ENCODE results near the gene LSAMP.
"Not testable (repeated sequence)": the region's sequence is repeated elsewhere in the genome, so short reads cannot be mapped to it uniquely, and the experiment has no call there.

Gene LSAMP

DNA sequence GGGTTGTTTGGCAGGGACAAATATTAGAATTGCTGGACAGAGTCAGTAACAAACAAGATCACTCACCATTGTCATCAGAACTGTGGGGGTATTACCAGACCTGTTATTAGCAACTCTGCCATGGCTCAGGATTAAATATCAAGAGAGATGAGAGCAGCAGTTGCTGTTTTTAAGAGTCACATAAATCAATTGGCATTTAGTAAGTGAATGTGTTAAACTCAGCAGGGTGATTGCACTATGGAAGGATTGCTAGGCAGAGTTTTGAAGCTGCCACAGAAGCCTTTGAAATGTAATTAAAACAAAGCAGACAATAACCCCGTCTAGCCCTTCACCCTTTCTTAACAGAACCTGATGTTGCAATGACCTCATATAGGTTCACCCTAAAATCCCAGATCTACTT is 583.2 kb downstream of the LSAMP start:
- DNase-seq = no peak

DNA sequence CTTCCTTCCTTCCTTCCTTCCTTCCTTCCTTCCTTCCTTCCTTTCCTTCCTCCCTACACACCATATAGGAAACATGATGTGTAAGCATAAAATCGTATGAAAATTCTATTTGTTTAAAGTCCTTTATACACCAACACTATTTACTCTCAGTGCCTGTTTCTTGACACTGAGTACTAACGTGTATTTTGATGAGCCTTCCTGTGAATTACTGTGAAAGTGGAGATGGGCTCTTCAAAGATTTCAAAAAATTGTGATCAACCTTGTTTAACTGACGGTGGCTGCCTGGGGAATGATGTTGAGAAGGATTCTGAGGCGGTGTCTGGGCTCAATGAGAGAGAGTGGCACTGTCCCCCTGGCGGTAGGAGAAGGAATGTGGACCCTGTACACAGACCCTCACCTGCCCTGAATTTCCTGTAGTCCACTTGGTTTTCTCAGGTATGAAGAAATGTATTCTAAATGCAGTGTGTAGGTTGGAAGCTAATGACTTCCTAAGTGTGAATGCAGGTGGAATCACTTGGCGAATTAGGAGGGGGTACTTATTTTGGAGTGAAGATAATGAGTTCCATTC is 584.0 kb downstream of the LSAMP start:
- no peak for DNase-seq

DNA sequence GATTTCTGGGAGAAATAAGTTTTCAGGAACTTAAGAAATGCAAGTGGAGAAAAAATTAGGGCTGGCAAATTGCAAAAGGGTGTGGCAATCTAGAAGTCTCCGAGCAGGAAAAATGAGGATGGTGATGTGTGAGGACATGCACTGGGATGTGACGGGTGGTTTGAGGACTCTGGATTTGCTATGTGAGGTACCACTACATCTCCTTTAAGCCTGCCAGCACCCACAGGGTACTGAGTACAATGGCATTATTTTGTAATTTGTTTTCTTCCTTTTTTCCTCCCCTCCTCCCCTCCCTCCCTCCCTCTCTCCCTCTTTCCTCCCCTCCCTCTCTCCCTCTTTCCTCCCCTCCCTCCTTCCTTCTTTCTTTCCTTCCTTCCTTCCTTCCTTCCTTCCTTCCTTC is 584.5 kb downstream of the LSAMP start:
- DNase-seq = no peak

DNA sequence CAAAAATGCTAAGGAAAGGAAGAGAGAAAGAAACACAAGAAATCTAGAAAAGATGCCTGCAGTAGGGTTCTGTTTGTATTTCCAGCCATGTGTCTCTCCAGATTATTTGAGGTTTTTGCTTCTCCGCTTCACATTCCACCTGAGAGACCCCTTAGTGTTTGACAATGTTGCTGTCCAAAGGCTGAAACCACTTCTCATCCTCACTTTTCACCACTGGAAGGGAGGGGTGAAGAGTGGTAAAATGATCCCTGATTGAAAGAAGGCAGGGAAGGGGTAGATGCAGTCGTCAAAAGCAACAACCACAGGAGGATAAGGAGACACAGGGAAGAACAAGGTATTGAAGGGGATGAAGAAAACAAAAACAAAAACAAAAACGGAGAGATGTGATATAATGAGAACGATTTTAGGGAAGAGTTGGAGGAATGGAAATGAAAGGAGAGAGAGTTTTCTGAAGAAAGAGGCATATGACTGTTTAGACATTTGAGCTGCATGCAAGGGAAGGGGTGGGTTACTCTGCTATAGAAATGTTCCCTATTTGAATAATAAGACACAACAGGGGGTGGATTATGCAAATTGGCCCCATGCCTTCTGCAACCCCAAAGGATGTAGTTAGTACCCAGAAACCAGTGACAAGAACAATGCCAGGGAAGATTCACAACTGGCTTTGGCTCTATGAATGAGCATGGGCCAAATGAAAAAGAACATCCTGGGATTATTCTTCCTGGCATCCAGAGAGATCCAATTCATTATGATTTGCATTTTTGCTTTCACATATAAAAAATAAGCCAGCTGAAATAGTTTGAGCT is 586.1 kb downstream of the LSAMP start:
- DNase-seq = no peak

DNA sequence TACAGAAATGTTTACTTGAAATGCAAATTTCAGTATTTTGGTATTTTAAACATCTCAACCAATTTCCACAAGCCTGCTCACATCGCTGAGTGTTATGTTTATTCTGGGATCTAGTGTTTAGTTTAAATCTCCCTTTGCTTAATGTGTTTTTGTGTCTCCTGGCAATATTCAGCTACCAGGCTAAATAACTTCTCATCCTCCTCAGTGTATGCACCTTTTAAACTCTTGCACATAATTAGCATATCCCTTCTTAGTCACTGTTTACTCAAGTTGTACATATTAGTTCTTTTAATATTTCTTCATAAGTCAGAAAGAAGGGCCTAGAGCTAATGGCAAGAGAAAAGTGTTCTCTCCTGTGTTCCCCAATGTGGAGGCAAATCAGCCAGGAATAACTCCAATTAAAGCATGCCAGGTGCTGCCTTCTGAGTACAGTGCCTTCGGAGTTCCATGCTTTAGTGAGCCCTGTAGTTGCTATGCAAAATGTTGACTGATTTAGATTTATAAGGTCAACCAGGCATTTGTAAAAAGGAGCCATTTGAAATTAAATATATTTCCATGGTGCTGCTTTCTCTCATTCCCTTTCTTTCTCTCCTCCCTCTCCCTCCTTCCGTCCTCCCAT is 587.7 kb downstream of the LSAMP start:
- DNase-seq = no peak

DNA sequence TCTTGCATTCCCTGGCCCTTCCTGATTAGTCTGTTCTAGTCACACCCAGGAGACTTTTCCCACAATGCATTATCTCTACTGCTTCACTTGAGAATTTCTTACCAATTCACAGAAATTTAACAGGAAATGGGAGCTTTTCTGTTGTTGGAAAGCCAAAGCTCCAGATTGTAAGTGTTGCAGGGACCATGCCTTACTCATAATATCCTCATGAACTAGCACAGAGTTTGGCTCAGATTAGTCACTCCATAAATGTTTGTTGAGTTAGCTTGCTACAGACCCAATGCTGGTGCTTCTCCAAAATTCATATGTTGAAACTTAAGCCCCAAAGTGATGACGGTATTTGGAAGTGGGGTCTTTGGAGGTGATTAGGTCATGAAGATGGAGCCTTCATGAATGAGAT is 589.4 kb downstream of the LSAMP start:
- DNase-seq = no peak

DNA sequence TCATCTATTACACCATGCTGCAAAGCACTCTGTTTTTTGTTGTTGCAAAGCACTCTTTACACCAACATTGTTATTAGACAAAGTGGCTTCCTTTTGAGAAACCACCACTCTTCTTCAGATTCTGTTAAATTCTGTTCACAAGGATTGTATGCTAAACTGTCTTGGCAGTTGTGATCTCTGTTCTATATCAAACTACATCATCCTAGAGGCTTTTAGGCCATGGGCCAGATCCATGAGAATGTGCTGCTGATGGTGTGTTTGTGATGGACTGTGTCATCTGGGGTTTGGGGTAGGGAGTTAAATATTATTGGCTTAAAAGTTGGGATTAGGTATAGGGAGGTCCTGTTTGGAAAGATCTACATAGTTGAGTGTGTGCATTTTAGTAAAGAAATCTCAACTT is 592.2 kb downstream of the LSAMP start:
- DNase-seq = no peak

DNA sequence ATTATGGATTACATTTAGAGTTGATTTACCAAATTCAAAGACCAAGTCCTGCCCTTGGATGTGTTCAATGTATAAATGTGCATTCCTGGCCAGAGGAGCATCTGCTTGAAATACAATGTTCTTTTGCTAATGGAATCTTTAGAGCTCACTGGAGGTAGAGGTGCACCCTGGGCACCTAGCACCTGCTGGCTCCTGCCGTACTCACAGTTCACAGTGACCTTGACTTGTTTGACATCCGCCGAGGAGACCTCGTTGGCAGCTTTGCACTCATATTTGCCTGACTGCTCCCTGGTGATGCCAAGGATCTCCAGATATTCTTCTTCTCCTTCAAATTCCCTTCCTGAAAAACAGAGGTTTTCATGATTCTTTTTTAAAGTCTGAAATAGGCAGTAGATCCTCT is 593.0 kb downstream of the LSAMP start:
- no peak for DNase-seq

DNA sequence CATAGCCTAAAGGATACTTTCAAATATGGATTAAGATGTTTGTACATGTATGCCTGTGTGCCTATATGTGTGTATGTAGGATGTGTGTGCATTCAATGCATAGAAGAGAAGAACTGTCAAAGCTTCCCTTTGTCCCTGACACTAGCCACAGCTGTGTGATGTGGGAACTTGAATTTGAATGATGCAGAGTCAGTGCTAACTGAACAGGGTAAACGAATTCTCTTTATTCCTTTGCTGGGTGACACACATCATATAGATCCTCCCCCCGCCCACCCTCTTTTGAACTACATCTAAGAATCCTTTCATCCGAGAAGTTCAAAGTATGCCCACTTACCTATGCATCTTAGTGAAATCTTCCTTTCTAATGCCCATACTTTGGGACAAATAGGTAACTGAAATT is 593.7 kb downstream of the LSAMP start:
- no peak for DNase-seq

DNA sequence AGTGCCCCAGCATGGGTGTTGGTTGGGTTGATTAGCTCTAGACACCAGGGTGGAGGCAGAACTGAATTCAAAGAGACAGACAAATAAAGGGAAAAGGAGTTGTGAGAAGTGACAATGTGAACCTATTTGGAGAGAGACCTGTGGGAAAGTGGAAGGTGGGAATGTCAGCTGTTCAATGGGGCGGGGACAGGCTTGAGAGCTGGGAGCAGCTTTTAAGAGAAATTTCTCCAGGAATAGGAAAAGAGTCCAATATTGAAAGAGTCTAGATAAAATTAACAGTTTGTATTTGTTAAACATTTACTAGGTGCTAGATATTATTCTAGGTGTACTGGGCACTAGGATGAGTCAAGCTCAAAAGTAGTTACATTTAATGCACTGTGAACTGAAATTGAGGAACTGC is 596.6 kb downstream of the LSAMP start:
- no peak for DNase-seq

DNA sequence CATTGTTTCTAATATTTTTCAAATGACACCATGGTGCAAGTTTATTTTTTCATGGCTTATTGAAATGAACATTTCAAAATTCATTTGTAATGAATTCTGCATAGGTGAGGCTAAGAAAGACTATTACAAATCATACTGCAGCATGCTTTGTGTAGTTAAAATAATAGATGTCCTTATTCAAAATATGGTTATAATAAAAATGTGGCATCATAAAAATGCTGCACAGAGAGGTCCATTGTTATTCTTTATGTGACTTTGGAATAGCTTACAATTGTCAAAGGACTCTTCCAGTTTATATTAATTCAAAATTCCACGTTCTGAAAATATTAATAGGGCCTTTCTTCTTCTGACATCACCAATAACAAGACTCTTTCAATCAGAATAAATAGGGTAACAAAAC is 599.3 kb downstream of the LSAMP start:
- no peak for DNase-seq

DNA sequence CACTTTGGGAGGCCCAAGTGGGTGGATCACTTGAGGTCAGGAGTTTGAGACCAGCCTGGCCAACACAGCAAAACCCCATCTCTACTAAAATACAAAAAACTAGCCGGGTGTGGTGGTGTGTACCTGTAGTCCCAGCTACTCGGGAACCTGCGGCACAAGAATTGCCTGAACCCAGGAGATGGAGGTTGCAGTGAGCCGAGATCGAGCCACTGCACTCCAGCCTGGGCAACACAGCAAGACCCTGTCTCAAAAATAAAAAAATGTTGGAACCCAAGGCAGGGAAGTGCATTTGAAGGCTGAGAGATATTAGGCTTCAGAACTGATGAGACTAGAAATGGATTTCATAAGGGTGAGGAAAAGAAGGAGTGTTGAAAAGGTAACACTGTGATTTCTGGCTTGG is 600.6 kb downstream of the LSAMP start:
- not testable (repeated sequence) for DNase-seq

DNA sequence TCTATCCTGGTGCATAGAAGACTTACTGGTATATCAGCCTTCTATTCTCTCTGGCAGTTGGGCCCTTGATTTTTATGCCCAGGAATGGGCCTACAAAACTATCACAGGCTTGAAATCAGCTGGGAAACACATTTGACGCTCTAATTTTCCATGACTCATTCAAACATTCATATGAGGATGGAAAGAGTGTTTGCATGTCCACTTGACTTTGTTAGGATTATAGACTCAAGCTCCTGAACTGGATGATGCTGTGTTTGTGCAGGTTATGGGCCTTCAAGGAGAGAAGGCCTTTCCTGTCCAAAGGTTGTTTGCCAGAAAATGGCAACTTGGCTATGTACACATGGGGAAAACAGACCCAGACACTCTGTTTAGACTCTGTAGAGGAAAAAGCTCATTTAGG is 602.1 kb downstream of the LSAMP start:
- DNase-seq = no peak

DNA sequence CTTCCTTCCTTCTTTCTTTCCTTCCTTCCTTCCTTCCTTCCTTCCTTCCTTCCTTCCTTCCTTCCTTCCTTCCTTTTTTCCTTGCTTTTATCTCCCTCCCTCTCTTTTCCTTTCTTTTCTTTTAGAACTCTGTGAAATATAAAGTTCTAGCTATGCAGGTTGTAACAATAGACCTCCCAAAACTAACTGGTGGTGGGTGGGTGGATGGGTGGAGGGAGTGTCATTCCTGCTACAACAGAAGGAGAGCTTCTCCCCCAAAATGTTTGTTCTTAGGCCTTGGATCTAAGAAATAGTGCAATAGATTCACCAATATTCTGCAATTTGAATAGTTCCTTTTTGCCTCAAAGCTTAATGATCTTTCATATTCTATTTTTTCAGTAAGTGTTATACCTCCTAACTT is 606.0 kb downstream of the LSAMP start:
- no peak for DNase-seq

DNA sequence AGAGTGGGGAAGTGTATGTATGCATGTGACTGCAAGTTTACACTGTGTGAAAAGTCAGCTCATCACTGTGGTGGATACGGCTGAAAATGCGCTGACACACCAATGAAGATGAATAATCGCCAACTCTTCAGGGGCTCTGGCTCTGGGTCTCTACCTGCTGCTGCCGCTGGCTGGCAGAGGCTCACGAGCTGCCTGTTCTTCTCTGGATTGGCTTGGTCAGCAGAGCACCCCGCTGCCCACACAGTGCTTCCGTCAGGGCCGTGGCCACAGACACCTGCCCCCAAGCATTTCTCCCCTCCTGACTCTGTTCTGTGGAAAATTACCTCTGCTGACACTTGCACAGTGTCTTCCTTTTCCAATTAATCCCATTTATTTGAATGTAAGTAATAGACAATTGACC is 606.5 kb downstream of the LSAMP start:
- no peak for DNase-seq

DNA sequence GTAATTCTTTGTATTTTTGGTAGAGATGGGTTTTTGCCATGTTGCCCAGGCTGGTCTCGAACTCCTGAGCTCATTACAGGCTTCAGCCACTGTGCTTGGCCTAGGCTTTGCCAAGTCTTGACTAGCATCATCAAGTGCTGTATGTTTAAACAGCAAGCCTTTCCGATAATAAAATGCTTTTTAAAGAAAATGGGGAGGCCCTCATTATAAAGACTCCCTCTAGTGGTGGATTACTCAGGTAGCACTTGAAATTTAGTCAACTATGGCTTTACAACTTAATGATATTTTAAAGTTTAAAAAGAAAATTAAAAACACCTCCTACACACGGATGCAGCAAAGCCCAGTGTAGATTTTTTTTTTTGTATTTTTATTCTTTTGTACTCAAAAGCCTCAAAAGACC is 608.3 kb downstream of the LSAMP start:
- DNase-seq = no peak

DNA sequence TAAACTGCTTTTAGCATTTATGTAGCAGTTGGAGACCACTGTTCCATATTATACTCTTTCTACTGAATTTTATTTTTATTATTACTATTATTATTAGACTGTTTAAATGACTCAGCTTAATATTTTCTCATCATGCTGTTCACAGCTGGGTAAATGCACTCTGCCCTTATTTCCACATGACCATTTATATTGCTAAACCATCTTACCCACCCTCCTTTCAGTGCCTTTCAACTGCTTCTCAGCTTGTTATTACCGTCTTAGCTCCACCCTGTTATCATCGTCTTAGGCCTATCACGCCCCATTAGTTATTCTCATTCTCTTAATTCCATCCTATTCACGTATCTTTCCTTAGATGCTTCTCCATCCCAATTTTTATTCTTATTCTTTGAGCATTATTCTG is 609.3 kb downstream of the LSAMP start:
- no peak for DNase-seq

DNA sequence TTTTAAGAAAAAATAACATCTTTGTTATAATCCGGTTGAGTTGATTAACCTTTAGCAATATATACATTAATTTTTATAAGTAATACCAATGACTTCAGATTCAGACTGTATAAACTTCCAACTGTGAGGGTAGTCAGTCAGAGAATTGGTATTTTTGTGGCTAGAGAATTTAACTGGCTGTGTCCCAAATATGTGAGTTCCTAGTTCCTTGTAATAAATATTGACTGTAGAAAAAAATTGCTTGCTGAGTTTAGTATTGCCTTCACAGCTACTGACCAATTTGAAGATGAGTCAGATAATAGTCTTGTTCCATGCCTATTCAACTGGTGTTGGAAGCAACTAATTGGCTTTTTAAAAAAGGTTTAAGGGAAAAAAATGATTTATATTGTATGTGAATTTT is 611.2 kb downstream of the LSAMP start:
- DNase-seq = no peak

DNA sequence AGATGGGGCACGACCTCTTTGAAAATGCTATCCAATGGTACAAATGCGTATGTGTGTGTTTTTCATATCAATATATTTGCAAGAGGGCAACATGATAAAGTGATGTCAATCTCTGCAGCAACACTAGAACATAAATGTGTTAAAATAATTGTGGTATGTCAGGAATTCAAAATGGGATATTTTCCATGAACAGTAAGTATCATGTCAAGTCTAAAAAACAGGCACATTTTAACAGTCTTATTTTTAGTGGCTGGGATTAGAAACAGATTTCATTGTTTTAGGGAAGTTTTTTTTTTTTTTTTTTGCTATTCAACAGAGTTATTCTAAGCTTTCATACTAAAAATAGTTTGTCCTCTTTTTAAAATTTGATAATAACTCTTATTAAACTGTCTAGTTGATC is 612.2 kb downstream of the LSAMP start:
- DNase-seq = no peak

DNA sequence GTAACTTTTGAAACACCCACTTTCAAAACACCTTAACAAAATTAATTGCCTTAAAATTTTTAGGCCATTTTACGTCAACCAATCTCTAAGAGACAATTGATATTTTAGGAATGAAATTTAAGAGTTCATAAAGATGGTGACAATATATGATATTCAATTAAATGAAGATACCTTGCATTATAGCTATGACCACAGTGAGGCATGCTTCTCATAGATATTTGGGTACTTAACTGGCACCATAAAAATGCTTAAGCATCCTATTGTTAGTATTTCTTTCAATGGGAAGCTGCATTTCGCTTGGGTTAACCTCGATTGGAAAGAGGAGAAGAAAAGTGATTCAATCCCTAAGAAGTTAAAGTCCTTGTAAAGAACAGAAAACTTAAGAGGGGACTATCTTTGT is 613.0 kb downstream of the LSAMP start:
- DNase-seq = no peak

DNA sequence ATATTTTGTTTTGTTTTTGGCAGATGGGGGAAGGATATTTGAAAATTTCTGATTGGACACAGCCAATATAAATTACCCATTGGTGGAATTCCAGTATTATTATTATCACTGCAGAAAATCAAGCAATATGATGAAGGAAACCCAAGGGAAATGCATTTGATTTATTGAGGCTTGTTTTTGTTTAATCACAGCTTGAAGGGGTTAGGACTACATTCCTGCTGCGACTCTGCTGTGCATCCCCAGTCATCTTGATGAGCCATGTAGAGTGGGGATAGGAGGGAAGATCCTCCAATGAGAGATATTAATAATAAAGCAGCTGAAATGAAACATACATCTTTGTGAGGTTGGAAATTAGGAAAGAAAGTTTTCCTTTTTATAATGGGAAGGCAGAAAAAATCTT is 613.4 kb downstream of the LSAMP start:
- no peak for DNase-seq

DNA sequence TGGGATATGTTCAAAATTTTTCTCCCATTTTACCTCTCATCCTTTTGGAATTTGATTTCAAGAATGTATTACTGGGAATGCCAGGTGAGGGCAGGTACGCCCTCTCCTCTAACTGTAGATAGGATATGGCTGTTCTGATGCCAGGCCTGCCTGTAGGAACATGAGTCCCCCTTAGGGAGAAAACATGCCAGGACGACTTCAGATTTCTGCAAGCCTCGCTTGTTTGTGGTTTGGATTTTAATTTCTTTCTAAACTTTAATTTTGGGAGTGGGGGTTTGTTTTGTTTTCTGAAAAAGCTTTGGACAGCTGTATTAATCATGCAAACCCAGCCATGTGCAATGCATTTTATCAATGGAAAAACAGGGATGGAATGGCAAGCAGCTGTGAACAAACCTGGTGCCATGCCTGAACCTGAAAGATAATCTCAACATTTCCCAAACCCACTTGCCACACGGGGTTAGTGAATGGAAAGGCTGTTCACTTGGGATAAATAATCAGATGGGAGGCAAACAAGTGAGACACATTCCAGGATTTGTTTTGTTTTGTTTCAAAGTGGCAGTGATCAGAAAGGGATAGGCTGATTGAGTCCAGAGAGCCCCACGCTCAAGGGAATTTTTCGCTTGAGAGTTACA is 614.4 kb downstream of the LSAMP start:
- no peak for DNase-seq

DNA sequence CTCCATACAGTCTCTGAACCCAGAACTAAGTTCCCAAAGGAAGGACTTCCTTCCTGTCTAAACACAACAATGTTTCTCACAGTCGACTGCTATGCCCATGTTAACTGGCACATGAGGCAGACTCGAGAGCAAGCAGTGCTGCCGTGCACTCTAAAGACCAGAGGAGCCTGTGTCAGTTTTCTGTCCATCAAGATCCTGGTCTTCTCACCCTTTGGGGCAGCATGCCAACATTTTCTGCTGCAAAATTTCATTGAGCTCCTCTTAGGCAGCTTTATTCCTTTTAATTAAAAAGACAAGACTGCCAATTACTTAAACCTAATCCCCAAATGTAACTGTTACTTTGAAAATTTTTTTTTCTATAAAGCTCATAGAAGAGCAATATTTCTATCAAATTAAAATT is 616.9 kb downstream of the LSAMP start:
- DNase-seq = no peak

DNA sequence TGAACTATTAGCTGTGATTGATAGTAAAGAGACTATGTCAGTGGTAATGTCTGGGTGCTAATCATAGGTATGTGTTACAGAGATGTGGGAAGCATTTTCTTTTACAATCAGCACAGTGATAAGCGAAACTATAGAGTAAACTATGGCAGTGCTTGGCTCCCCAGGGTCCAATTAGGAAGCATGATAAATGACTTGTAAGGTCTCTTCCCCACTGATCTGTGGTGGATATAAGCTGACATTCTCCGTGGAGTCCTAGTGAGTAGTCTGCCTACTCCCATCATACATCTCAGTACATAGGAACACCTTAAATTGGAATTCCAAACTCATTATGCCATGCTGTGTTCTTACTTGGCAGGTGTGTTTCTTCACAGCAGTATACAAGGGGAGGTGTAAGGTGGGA is 617.8 kb downstream of the LSAMP start:
- no peak for DNase-seq
